Activated T-cell treated with anti-CD3 and anti-CD28 coated beads, Interleukin-2, amount 50 U/mL, for 4 hours (primary cell): Measurements from ENCODE around the gene ORC3. TPM values are rescaled to one million over a fixed set of nuclear protein-coding genes. Genes with fewer than 3 reads are reported as not detected.

Experiments used
- ATAC-seq, 2 donors: fragments of 200-7000 bp; cut with Tn5 transposase; one replicate each; pipeline ENCODE4 v1.10.0; 2021
- DNase-seq: peaks from one replicate; pipeline ENCODE4 v3.0.0-alpha.2; 2020
- H3K27me3 Mint-ChIP-seq: one replicate; pipeline ENCODE4 v1.8.0; 2021; ENCODE audit warnings: low read depth, mixed read lengths
- H3K36me3 Mint-ChIP-seq: one replicate; pipeline ENCODE4 v1.8.0; 2022; ENCODE audit warnings: mixed read lengths; ENCODE audit not compliant: insufficient read depth
- H3K4me1 Mint-ChIP-seq: one replicate; pipeline ENCODE4 v1.8.0; 2021; ENCODE audit warnings: low read depth, mixed read lengths
- H3K4me3 Mint-ChIP-seq: one replicate; pipeline ENCODE4 v1.8.0; 2021; ENCODE audit warnings: mild to moderate bottlenecking, moderate library complexity, mixed read lengths
- H3K9me3 Mint-ChIP-seq: one replicate; pipeline ENCODE4 v1.8.0; 2021; ENCODE audit warnings: mixed read lengths
- total RNA-seq, 3 donors: library from RNA; stranded (reverse); gene quantifications; one replicate each; pipeline ENCODE4 v1.2.1, GENCODE V29; 2021

ORC3 gene
- total RNA-seq: 10 to 100 TPM; 22.7 to 25.7 (median 23.9) TPM

- H3K4me3 Mint-ChIP-seq: peak within 1 kb of the TSS; percentile 98
- H3K9me3 Mint-ChIP-seq: no peaks in the 10 kb centered on the region
- ATAC-seq (peak; percentile 99 to 100), DNase-seq (peak; percentile 89)
- H3K4me1 Mint-ChIP-seq: peaks cover 57% of the 10 kb centered on the region
- H3K36me3 Mint-ChIP-seq: peaks cover 9% of the 10 kb centered on the region
- no peaks in the 10 kb centered on the region for H3K27me3 Mint-ChIP-seq
These were observed at the start of gene ORC3, which contains the start of gene RARS2 for GRCh38 chr6:87589693-87590416. Gene ORC3, plus strand, starts transcription at chr6:87590135. Its CDS starts 34 bp downstream, at chr6:87590169. Gene RARS2, minus strand, starts transcription at chr6:87589987. Its CDS starts 30 bp downstream, at chr6:87589957.

GRCh38 chr6:87540539-87540938 is 49.4 kb upstream of the ORC3 start:
- Mint-ChIP-seq H3K36me3 (peaks cover 40% of the 10 kb centered on the region), H3K4me1 (peaks cover 3% of the 10 kb centered on the region), H3K4me3 (no peak overlapping the region), H3K9me3 (peaks cover 8% of the 10 kb centered on the region), H3K27me3 (no peaks in the 10 kb centered on the region)
- no peak for ATAC-seq
- no peak for DNase-seq

GRCh38 chr6:87541041-87541440 is 48.9 kb upstream of the ORC3 start:
- Mint-ChIP-seq H3K27me3 (no peaks in the 10 kb centered on the region), H3K36me3 (peaks cover 43% of the 10 kb centered on the region)

GRCh38 chr6:87541744-87542143 is 48.2 kb upstream of the ORC3 start:
- H3K4me1 Mint-ChIP-seq: peaks cover 3% of the 10 kb centered on the region
- ATAC-seq (no peak), DNase-seq (no peak)
- no peak overlapping the region for H3K4me3 Mint-ChIP-seq
- H3K27me3 Mint-ChIP-seq: no peaks in the 10 kb centered on the region
- H3K9me3 Mint-ChIP-seq: peaks cover 8% of the 10 kb centered on the region
- peaks cover 47% of the 10 kb centered on the region for H3K36me3 Mint-ChIP-seq

More at GRCh38 chr6:87541041-87541440, 48.9 kb upstream of the ORC3 start:
- H3K4me1 Mint-ChIP-seq: peaks cover 3% of the 10 kb centered on the region
- peaks cover 8% of the 10 kb centered on the region for H3K9me3 Mint-ChIP-seq
- DNase-seq (no peak), ATAC-seq (no peak)
- no peak overlapping the region for H3K4me3 Mint-ChIP-seq

- Mint-ChIP-seq H3K27me3 (no peaks in the 10 kb centered on the region), H3K36me3 (peaks cover 51% of the 10 kb centered on the region), H3K4me1 (no peaks in the 10 kb centered on the region), H3K9me3 (peaks cover 8% of the 10 kb centered on the region), H3K4me3 (no peak overlapping the region)
- ATAC-seq: no peak
- DNase-seq: no peak
These were observed 46.0 kb upstream of the ORC3 start for GRCh38 chr6:87543696-87544473.

GRCh38 chr6:87544474-87544735 is 45.5 kb upstream of the ORC3 start:
- Mint-ChIP-seq H3K27me3 (no peaks in the 10 kb centered on the region), H3K4me3 (no peak overlapping the region), H3K4me1 (no peaks in the 10 kb centered on the region), H3K9me3 (peaks cover 6% of the 10 kb centered on the region), H3K36me3 (peaks cover 46% of the 10 kb centered on the region)
- DNase-seq (no peak), ATAC-seq (no peak)

GRCh38 chr6:87551799-87552198 is 38.1 kb upstream of the ORC3 start:
- no peak for DNase-seq
- Mint-ChIP-seq H3K4me3 (no peak overlapping the region), H3K36me3 (peaks cover 32% of the 10 kb centered on the region), H3K4me1 (no peaks in the 10 kb centered on the region), H3K9me3 (no peaks in the 10 kb centered on the region), H3K27me3 (no peaks in the 10 kb centered on the region)
- no peak for ATAC-seq

GRCh38 chr6:87553159-87553765 is 36.7 kb upstream of the ORC3 start:
- no peak for ATAC-seq
- H3K36me3 Mint-ChIP-seq: peaks cover 38% of the 10 kb centered on the region
- peaks cover 2% of the 10 kb centered on the region for H3K4me1 Mint-ChIP-seq
- DNase-seq: no peak
- H3K4me3 Mint-ChIP-seq: no peak overlapping the region
- H3K27me3 Mint-ChIP-seq: no peaks in the 10 kb centered on the region
- no peaks in the 10 kb centered on the region for H3K9me3 Mint-ChIP-seq

GRCh38 chr6:87555506-87555905 is 34.4 kb upstream of the ORC3 start:
- Mint-ChIP-seq H3K9me3 (no peaks in the 10 kb centered on the region), H3K4me3 (no peak overlapping the region), H3K36me3 (peaks cover 31% of the 10 kb centered on the region), H3K27me3 (no peaks in the 10 kb centered on the region), H3K4me1 (peaks cover 2% of the 10 kb centered on the region)
- ATAC-seq (no peak), DNase-seq (no peak)

- DNase-seq (no peak), ATAC-seq (no peak)
- H3K4me1 Mint-ChIP-seq: peaks cover 3% of the 10 kb centered on the region
- H3K36me3 Mint-ChIP-seq: peaks cover 40% of the 10 kb centered on the region
- H3K27me3 Mint-ChIP-seq: no peaks in the 10 kb centered on the region
- no peaks in the 10 kb centered on the region for H3K9me3 Mint-ChIP-seq
- H3K4me3 Mint-ChIP-seq: no peak overlapping the region
These were observed 31.5 kb upstream of the ORC3 start for GRCh38 chr6:87558446-87558845.

GRCh38 chr6:87561017-87561416 is 28.9 kb upstream of the ORC3 start:
- Mint-ChIP-seq H3K4me1 (peaks cover 3% of the 10 kb centered on the region), H3K36me3 (peaks cover 42% of the 10 kb centered on the region), H3K4me3 (no peak overlapping the region), H3K27me3 (no peaks in the 10 kb centered on the region), H3K9me3 (no peaks in the 10 kb centered on the region)
- DNase-seq (no peak), ATAC-seq (no peak)

- no peaks in the 10 kb centered on the region for H3K9me3 Mint-ChIP-seq
- H3K27me3 Mint-ChIP-seq: no peaks in the 10 kb centered on the region
- ATAC-seq (no peak), DNase-seq (no peak)
- peaks cover 31% of the 10 kb centered on the region for H3K36me3 Mint-ChIP-seq
- H3K4me3 Mint-ChIP-seq: no peak overlapping the region
- H3K4me1 Mint-ChIP-seq: peaks cover 42% of the 10 kb centered on the region
These were observed 17.9 kb upstream of the ORC3 start for GRCh38 chr6:87572021-87572420.

- DNase-seq (no peak), ATAC-seq (peak; percentile 28 to 34)
- peaks cover 37% of the 10 kb centered on the region for H3K36me3 Mint-ChIP-seq
- H3K4me3 Mint-ChIP-seq: peak overlapping the region; percentile 16
- no peaks in the 10 kb centered on the region for H3K27me3 Mint-ChIP-seq
- peaks cover 48% of the 10 kb centered on the region for H3K4me1 Mint-ChIP-seq
- H3K9me3 Mint-ChIP-seq: no peaks in the 10 kb centered on the region
These were observed 17.1 kb upstream of the ORC3 start for GRCh38 chr6:87572883-87573282.

- Mint-ChIP-seq H3K4me1 (peaks cover 48% of the 10 kb centered on the region), H3K27me3 (no peaks in the 10 kb centered on the region), H3K36me3 (peaks cover 34% of the 10 kb centered on the region), H3K4me3 (peak overlapping the region; percentile 16), H3K9me3 (no peaks in the 10 kb centered on the region)
- no peak for ATAC-seq
- DNase-seq: no peak
These were observed 16.5 kb upstream of the ORC3 start for GRCh38 chr6:87573307-87574024.
